CD14-positive monocyte (primary cell): ENCODE measurements around the gene AIG1. TPM values are rescaled to one million over a fixed set of nuclear protein-coding genes. Genes with fewer than 3 reads are reported as not detected.

Experiments
- DNase-seq, 3 donors: peaks; one replicate each; pipeline ENCODE4 v3.0.0-alpha.2; 2011 to 2022
- H2AFZ ChIP-seq: 2 replicates; pipeline ENCODE4 v1.6.0; 2012; ENCODE audit warnings: mild to moderate bottlenecking, low read depth, low read length, inconsistent platforms; ENCODE audit not compliant: insufficient read depth, poor library complexity, severe bottlenecking
- H3K27ac ChIP-seq, 2 donors: 1 replicate in 1 of 2; 2 replicates in 1 of 2; pipeline ENCODE4 v1.5.1; 2012 to 2013; ENCODE audit warnings: low read length in 2 of 2, control low read depth in 1 of 2, inconsistent platforms in 1 of 2, low read depth in 1 of 2, mild to moderate bottlenecking in 1 of 2
- H3K27me3 ChIP-seq, 2 donors: one replicate each; pipeline versions ENCODE4 v1.6.0 to v1.6.1; 2011 to 2013; ENCODE audit warnings: low read length in 2 of 2; ENCODE audit not compliant: control insufficient read depth in 2 of 2, insufficient read depth in 2 of 2
- H3K36me3 ChIP-seq, 2 donors: replicated peaks in 1 of 2; 1 replicate in 1 of 2; 2 replicates in 1 of 2; pipeline versions ENCODE4 v1.5.1 to v1.6.1; 2012 to 2013; ENCODE audit warnings: low read length in 2 of 2, control low read depth in 1 of 2, inconsistent platforms in 1 of 2, mild to moderate bottlenecking in 1 of 2; ENCODE audit not compliant: insufficient read depth in 2 of 2, control insufficient read depth in 1 of 2
- H3K4me1 ChIP-seq, 2 donors: 1 replicate in 1 of 2; 2 replicates in 1 of 2; pipeline versions ENCODE4 v1.5.1 to v1.6.1; 2012 to 2013; ENCODE audit warnings: low read length in 2 of 2, control low read depth in 1 of 2, inconsistent platforms in 1 of 2, mild to moderate bottlenecking in 1 of 2, moderate library complexity in 1 of 2; ENCODE audit not compliant: insufficient read depth in 2 of 2, control insufficient read depth in 1 of 2
- H3K4me2 ChIP-seq: replicated peaks from 2 replicates; pipeline ENCODE3; 2012; ENCODE audit warnings: low read length, moderate library complexity, mild to moderate bottlenecking; ENCODE audit not compliant: poor library complexity, severe bottlenecking; ENCODE audit errors: extremely low read depth
- H3K4me3 ChIP-seq, 3 experiments: fragments of 200-600 bp in 1 of 3; sonication (generic) in 1 of 3; replicated peaks in 1 of 3; 1 replicate in 2 of 3; 2 replicates in 1 of 3; pipeline ENCODE4 v1.5.1; 2011 to 2013; ENCODE audit warnings: low read length in 3 of 3, mild to moderate bottlenecking in 3 of 3, control low read depth in 2 of 3, low read depth in 2 of 3, inconsistent platforms in 1 of 3, moderate library complexity in 1 of 3
- H3K79me2 ChIP-seq: 2 replicates; pipeline ENCODE4 v1.6.0; 2012; ENCODE audit warnings: mild to moderate bottlenecking, control low read depth, inconsistent platforms, low read length, moderate library complexity; ENCODE audit not compliant: insufficient read depth
- H3K9ac ChIP-seq: 2 replicates; pipeline ENCODE4 v1.6.0; 2017; ENCODE audit warnings: low read length, mild to moderate bottlenecking; ENCODE audit not compliant: insufficient read depth, poor library complexity, severe bottlenecking
- H3K9me3 ChIP-seq, 2 donors: replicated peaks in 1 of 2; 1 replicate in 1 of 2; 2 replicates in 1 of 2; pipeline versions ENCODE4 v1.5.1 to v1.6.1; 2012 to 2013; ENCODE audit warnings: low read length in 2 of 2, control low read depth in 1 of 2; ENCODE audit not compliant: control insufficient read depth in 1 of 2, insufficient read depth in 1 of 2
- H4K20me1 ChIP-seq: 2 replicates; pipeline ENCODE4 v1.6.0; 2012; ENCODE audit warnings: mild to moderate bottlenecking, low read length, control low read depth, moderate library complexity; ENCODE audit not compliant: insufficient read depth
- H3K27ac Mint-ChIP-seq, 7 donors: one replicate each; pipeline ENCODE4 v1.8.0; 2020; ENCODE audit warnings: mild to moderate bottlenecking in 7 of 7, mixed read lengths in 7 of 7, moderate library complexity in 6 of 7, inconsistent platforms in 2 of 7
- H3K27me3 Mint-ChIP-seq, 3 donors: one replicate each; pipeline ENCODE4 v1.8.0; 2021 to 2022; ENCODE audit warnings: low read depth in 3 of 3, mild to moderate bottlenecking in 3 of 3, mixed read lengths in 3 of 3, moderate library complexity in 3 of 3, inconsistent platforms in 1 of 3
- H3K36me3 Mint-ChIP-seq, 2 donors: one replicate each; pipeline ENCODE4 v1.8.0; 2020; ENCODE audit warnings: mixed read lengths in 2 of 2, inconsistent platforms in 1 of 2, mild to moderate bottlenecking in 1 of 2
- H3K4me1 Mint-ChIP-seq: one replicate; pipeline ENCODE4 v1.8.0; 2020; ENCODE audit warnings: mild to moderate bottlenecking, mixed read lengths
- H3K4me3 Mint-ChIP-seq, 2 donors: one replicate each; pipeline ENCODE4 v1.8.0; 2020; ENCODE audit warnings: mild to moderate bottlenecking in 2 of 2, mixed read lengths in 2 of 2, moderate library complexity in 1 of 2
- H3K9me3 Mint-ChIP-seq, 7 donors: one replicate each; pipeline ENCODE4 v1.8.0; 2020 to 2022; ENCODE audit warnings: mixed read lengths in 7 of 7, mild to moderate bottlenecking in 6 of 7, moderate library complexity in 6 of 7, inconsistent platforms in 2 of 7
- CTCF ChIP-seq: fragments of 200-600 bp; IDR thresholded peaks from one replicate; pipeline ENCODE4 v1.8.0; 2022; ENCODE audit warnings: antibody characterized with exemption, mild to moderate bottlenecking
- WGBS: methylation state at CpG from one replicate; pipeline ENCODE4 v1.1.5; 2013; ENCODE audit warnings: missing lambda C conversion rate; ENCODE audit not compliant: insufficient coverage; 5-methylcytosine and 5-hydroxymethylcytosine counted together
- intact Hi-C, 2 donors: fragments of 100-400 bp; cut with micrococcal nuclease; formaldehyde crosslinking; loops; one replicate each; pipeline versions ENCODE4 v1.15.0 to v1.15.1; 2023
- polyA plus RNA-seq, 3 donors: library from polyadenylated mRNA; depleted of rRNA in 1 of 3; unstranded in 2 of 3; stranded (reverse) in 1 of 3; fragments of 300-500 nt in 2 of 3; fragments of >200 nt in 1 of 3; fragmentation: Illumina TruSeq in 2 of 3; gene quantifications; 1 replicate in 2 of 3; 2 replicates in 1 of 3; pipeline ENCODE4 v1.2.3, GENCODE V29; 2012 to 2021

AIG1 gene
- polyA plus RNA-seq, 3 donors, result 6.7 to 7.6 (median 6.8) TPM

- H3K36me3 ChIP-seq, result no peaks in the 10 kb centered on the region
- no peaks in the 10 kb centered on the region for H3K4me1 ChIP-seq
- H3K9ac ChIP-seq, result no peak overlapping the region
- Mint-ChIP-seq H3K4me3 (no peak overlapping the region), H3K4me1 (peaks cover 3% of the 10 kb centered on the region), H3K9me3 (peaks cover 0 to 9% (median 5%) of the 10 kb centered on the region in 7 donors), H3K27me3 (peaks cover 2 to 3% (median 3%) of the 10 kb centered on the region in 3 donors), H3K36me3 (no peaks in the 10 kb centered on the region), H3K27ac (no peak overlapping the region)
- 100% methylated on average over 2 of the region's 5 CpGs for WGBS
- H3K27ac ChIP-seq, result no peak overlapping the region
- H4K20me1 ChIP-seq, result no peaks in the 10 kb centered on the region
- no peak for DNase-seq
- no peak overlapping the region for H3K4me2 ChIP-seq
- H3K27me3 ChIP-seq, result no peaks in the 10 kb centered on the region
- no peak overlapping the region for H2AFZ ChIP-seq
- H3K4me3 ChIP-seq, result no peak overlapping the region
- TF ChIP-seq CTCF, result no peak
- no peaks in the 10 kb centered on the region for H3K79me2 ChIP-seq
- intact Hi-C loops, result no loop called here
- H3K9me3 ChIP-seq, result no peaks in the 10 kb centered on the region
Measured at GRCh38 chr6:143375022-143375585, 314.4 kb downstream of the AIG1 start.

- no peaks in the 10 kb centered on the region for H3K36me3 ChIP-seq
- H3K4me3 Mint-ChIP-seq, result no peak overlapping the region
- intact Hi-C loops, result no loop called here
- H3K9me3 Mint-ChIP-seq, result peaks cover 0 to 9% (median 6%) of the 10 kb centered on the region in 7 donors
- H3K4me1 ChIP-seq, result no peaks in the 10 kb centered on the region
- H3K27me3 Mint-ChIP-seq, result peaks cover 0 to 3% (median 3%) of the 10 kb centered on the region in 3 donors
- no peak for DNase-seq
- H3K4me3 ChIP-seq, result no peak overlapping the region
- no peak for TF ChIP-seq CTCF
- no peaks in the 10 kb centered on the region for H4K20me1 ChIP-seq
- no peak overlapping the region for H3K4me2 ChIP-seq
- H3K9ac ChIP-seq, result no peak overlapping the region
- H3K4me1 Mint-ChIP-seq, result peaks cover 3% of the 10 kb centered on the region
- H3K27ac Mint-ChIP-seq, result no peak overlapping the region
- H3K27me3 ChIP-seq, result no peaks in the 10 kb centered on the region
- H3K27ac ChIP-seq, result no peak overlapping the region
- H2AFZ ChIP-seq, result no peak overlapping the region
- H3K9me3 ChIP-seq, result no peaks in the 10 kb centered on the region
- no peaks in the 10 kb centered on the region for H3K36me3 Mint-ChIP-seq
- no peaks in the 10 kb centered on the region for H3K79me2 ChIP-seq
- 80% methylated on average over 1 of the region's 3 CpGs for WGBS
Measured at GRCh38 chr6:143376375-143376774, 315.7 kb downstream of the AIG1 start.
